Activated CD4-positive, alpha-beta T cell treated with anti-CD3 and anti-CD28 coated beads, Interleukin-2, amount 50 U/mL, for 1 hour (primary cell): Measurements from ENCODE around the gene PRKAR2B.

Experiments used
- DNase-seq: peaks from one replicate; pipeline ENCODE4 v3.0.0-alpha.2; 2020

Gene PRKAR2B

DNA sequence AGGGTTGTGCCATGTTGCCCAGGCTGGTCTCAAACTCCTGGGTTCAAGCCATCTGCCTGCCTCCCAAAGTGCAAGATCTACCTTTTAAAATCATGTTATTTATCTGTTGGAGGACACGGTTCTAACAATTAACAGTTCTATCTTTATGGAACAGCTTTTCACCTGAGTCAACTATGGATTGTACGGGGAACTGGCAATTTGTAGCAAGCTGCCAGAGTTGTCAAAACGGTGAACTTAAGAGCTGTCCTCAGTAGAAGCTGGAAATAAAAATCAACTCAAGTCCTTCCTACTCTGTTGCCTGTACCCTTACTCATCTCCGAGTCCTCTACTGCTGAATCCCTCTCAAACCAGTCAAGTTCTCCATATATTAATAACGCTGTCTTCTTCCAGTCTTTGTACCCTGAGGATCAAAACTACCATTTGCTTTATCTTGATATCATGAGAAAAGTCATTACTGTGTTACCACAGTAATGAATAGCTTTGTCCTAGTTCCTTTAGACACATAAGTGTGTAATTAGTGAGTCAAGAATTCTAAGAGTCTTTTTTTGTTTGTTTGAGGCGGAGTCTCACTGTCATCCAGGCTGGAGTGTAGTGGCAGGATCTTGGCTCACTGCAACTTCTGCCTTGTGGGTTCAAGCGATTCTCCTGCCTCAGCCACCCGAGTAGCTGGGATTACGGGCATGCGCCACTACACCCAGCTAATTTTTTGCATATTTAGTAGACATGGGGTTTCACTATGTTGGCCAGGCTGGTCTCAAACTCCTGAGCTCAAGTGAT lies 152.5 kb downstream of the PRKAR2B start:
- DNase-seq, result no peak

DNA sequence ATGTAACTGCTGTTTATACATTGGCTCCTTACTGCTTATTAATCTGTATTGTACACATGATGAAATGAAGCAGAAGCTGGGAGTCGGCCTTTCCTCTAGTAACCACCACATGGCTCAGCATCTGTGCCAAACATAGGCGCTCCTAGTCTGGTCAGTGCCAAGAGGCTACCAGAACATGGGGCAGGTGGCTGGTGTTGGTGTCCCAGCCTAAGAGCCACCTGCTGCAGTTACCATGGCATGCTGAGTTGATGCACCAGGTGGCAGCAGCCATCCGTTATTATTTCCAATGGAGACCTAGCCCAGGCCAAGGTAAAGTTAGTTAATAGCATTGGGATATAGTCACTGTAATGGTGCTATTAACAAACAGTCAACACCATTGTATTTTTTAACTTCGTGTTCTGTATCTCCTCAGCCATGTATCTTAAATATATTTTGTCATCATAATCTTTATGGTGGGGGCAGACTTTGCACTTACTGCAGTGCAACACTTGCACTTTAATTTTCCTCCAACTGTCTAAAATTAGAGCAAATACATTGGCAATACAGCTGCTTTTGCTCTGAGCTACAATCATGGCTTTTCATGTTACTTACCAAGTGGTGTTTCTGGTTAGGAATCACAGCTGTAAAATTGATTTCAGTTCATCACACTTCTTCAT lies 157.4 kb downstream of the PRKAR2B start:
- peak; percentile 18 for DNase-seq

DNA sequence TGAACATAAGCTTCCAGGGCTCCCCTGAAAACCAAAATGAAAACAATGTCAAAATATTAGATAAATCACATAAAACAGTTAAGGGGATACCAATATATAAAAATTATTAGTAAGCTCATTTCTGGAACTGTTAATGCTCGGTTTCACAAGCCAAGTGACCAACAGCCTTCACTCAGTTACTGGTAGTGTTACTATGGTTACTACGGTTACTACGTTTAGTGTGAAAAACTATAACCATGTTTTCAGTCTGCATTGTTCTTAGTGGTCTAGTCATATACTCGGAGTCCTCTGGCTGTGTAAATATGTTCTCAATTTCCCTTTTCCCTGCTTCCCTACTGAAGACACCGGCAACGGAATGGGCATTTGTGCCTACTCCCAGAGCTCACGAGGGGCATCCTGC lies 159.1 kb downstream of the PRKAR2B start:
- no peak for DNase-seq

GRCh38 chr7:107206136-107206535 lies 161.6 kb downstream of the PRKAR2B start:
- no peak for DNase-seq

GRCh38 chr7:107206706-107207105 lies 162.2 kb downstream of the PRKAR2B start:
- DNase-seq, result no peak

DNA sequence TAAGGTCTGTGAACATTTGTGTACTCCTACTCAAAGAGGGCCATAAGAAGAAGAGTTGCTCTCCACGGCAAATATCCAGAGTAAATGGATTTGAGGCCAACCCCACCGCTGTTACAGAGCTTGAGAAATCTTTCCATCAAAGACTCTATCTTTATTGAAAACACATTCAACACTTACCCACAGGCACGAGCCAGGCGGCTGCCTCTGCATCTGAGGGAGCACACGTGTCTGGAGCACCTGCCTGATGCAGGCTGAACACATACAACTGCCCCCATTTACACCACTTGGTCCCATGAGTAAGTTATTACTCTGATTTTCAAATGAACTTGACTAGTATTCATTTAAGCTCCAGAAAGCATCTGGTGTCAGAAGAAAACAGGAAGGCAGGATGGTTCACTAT lies 163.0 kb downstream of the PRKAR2B start:
- no peak for DNase-seq

GRCh38 chr7:107208024-107208521 lies 163.6 kb downstream of the PRKAR2B start:
- no peak for DNase-seq

DNA sequence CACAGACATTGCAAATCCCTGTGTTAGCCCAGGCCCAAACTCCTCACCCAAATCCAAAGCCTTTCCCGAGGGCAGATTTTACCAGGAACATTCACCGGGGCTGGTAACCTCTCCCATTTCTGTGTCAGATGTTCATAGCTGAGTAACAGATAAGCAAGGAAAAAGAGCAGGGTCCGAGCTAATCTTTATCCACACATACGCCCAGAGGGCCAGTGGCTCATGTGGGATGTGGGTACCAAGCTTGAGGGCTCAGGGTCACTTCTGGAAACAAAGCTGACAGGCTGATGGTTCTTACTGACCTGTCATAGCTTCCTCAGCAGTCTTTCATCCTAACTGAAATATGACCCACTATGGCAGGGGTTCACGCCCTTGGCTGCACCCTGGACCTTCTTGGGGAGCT lies 164.1 kb downstream of the PRKAR2B start:
- no peak for DNase-seq

GRCh38 chr7:107209565-107209964 lies 165.1 kb downstream of the PRKAR2B start:
- no peak for DNase-seq

DNA sequence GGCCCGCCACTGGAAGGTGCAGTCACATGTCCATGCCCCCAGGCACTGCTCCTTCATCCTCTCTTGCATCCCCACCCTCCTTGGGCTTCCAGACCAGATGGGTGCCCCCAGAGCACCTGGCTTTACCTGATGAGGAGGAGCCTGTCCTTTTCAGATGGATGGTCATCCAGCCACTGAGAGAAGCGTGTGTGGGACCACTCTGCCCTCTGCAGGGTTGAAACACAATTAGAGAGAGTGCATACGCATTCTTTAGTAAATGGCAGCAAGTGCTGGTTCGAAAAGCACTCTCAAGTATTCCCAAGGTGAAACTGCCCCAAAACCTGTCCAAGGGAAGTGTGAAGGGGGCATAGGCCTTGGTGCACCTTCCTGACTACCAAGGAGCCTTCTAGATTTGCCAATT lies 165.9 kb downstream of the PRKAR2B start:
- no peak for DNase-seq
